Mesothelial cell of epicardium (in vitro differentiated cells): ENCODE results near the gene P2RX4. TPM values are rescaled to one million over a fixed set of nuclear protein-coding genes. Genes with fewer than 3 reads are reported as not detected.

Experiments used
- DNase-seq, 2 experiments: peaks; one replicate each; pipeline ENCODE4 v3.0.0; 2021; ENCODE audit warnings: low spot score in 2 of 2; ENCODE audit not compliant: unreplicated experiment in 2 of 2
- H3K27ac Mint-ChIP-seq: 2 replicates; pipeline ENCODE4 v1.8.0; 2021; ENCODE audit warnings: mixed read lengths
- H3K27me3 Mint-ChIP-seq: 2 replicates; pipeline ENCODE4 v1.8.0; 2021; ENCODE audit warnings: low read depth, mixed read lengths
- H3K36me3 Mint-ChIP-seq: 2 replicates; pipeline ENCODE4 v1.8.0; 2021; ENCODE audit warnings: mixed read lengths
- H3K4me1 Mint-ChIP-seq: 2 replicates; pipeline ENCODE4 v1.8.0; 2021; ENCODE audit warnings: mixed read lengths
- H3K4me3 Mint-ChIP-seq: 2 replicates; pipeline ENCODE4 v1.8.0; 2021; ENCODE audit warnings: mild to moderate bottlenecking, moderate library complexity, mixed read lengths
- H3K9me3 Mint-ChIP-seq: 2 replicates; pipeline ENCODE4 v1.8.0; 2021; ENCODE audit warnings: mixed read lengths
- total RNA-seq: library from RNA; stranded (reverse); gene quantifications from 3 replicates; pipeline ENCODE4 v1.2.1, GENCODE V29; 2021
- TF ChIP-seq, protein P1 (sequence below): fragments of 200-600 bp; sonication (generic); IDR thresholded peaks from one replicate; pipeline ENCODE4 v1.5.0; 2021; ENCODE audit warnings: antibody characterized with exemption; ENCODE audit not compliant: unreplicated experiment

P2RX4 gene
- total RNA-seq, 1 donor from 2014 or later = 19.3 TPM

DNA sequence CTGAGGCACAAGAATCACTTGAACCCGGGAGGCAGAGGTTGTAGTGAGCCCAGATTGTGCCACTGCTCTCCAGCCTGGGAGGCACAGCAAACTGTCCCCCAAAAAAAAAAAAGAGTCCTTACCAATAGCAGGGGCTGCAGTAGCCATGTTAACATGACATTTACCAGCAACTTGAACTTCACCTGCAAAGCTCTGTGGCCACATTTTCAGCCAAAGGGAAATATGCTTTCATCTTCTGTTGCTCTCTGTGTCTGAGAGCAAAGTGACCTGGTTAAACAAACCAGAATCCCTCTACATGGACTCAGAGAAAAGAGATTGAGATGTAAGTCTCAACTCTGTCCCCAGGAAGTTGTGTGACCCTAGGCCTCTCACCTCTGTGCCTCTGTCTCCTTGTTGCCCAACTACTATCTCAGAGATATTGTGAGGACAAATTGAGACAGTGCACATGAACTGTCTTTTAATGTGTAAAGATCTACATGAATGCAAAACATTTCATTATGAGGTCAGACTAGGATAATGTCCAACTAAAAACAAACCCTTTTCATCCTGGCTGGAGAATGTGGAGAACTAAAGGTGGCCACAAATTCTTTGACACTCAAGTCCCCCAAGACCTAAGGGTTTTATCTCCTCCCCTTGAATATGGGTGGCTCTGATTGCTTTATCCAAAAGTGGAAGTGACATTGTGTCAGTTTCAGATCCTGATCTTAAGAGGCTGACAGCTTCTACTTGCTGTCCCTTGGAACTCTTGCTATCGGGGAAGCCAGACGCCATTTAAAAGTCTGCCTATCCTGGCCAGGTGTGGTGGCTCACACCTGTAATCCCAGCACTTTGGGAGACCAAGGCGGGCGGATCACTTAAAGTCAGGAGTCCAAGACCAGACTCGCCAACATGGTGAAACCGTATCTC, 24.7 kb upstream of the P2RX4 start:
- TF ChIP-seq, protein P1, sequence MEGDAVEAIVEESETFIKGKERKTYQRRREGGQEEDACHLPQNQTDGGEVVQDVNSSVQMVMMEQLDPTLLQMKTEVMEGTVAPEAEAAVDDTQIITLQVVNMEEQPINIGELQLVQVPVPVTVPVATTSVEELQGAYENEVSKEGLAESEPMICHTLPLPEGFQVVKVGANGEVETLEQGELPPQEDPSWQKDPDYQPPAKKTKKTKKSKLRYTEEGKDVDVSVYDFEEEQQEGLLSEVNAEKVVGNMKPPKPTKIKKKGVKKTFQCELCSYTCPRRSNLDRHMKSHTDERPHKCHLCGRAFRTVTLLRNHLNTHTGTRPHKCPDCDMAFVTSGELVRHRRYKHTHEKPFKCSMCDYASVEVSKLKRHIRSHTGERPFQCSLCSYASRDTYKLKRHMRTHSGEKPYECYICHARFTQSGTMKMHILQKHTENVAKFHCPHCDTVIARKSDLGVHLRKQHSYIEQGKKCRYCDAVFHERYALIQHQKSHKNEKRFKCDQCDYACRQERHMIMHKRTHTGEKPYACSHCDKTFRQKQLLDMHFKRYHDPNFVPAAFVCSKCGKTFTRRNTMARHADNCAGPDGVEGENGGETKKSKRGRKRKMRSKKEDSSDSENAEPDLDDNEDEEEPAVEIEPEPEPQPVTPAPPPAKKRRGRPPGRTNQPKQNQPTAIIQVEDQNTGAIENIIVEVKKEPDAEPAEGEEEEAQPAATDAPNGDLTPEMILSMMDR = no peak
- Mint-ChIP-seq H3K27me3 (no peaks in the 10 kb centered on the region), H3K4me1 (no peaks in the 10 kb centered on the region), H3K36me3 (no peaks in the 10 kb centered on the region), H3K4me3 (no peak overlapping the region), H3K27ac (no peak overlapping the region), H3K9me3 (peaks cover 3% of the 10 kb centered on the region)
- DNase-seq = no peak

DNA sequence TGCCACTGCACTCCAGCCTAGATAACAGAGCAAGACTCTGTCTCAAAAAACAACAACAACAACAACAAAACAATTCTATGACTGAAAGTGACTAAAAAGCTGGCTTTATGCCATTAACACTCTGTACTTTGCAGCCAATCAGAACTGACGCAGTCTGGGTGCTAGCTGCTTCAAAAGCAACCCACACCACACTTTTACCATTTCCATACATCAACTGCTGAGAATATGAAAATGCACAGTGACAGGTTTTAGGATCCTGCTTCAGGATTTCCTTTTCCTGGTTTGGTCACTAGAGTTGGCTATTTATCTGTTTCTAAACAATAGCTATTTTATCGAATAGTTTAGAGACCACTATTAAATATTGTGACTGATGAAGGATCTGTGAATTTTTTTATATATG, 23.1 kb upstream of the P2RX4 start:
- DNase-seq = no peak
- TF ChIP-seq, protein P1 = no peak
- H3K36me3 Mint-ChIP-seq = no peaks in the 10 kb centered on the region
- H3K27ac Mint-ChIP-seq = no peak overlapping the region
- peaks cover 7% of the 10 kb centered on the region for H3K9me3 Mint-ChIP-seq
- H3K4me3 Mint-ChIP-seq = no peak overlapping the region
- no peaks in the 10 kb centered on the region for H3K4me1 Mint-ChIP-seq
- H3K27me3 Mint-ChIP-seq = no peaks in the 10 kb centered on the region

DNA sequence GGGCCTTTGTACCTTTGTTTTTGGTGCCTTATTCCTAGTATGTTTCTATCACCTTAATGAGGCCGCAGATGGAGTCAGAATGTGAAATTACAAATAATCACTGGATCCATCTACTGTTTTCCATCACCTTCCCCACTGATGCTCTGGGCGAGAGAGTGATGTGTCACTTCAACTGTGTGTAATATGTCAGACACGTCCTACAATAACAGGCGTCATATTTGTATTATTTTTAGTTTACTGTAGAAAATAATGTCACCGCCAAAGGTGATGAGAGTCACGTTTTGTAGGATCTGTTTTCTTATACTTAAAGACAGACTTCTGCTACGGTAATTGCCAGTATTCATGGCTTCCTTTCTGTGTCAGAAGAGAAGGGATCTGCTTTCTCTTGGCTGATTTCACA, 22.4 kb upstream of the P2RX4 start:
- no peak overlapping the region for H3K4me3 Mint-ChIP-seq
- H3K4me1 Mint-ChIP-seq = no peaks in the 10 kb centered on the region
- no peak overlapping the region for H3K27ac Mint-ChIP-seq
- no peaks in the 10 kb centered on the region for H3K36me3 Mint-ChIP-seq
- H3K27me3 Mint-ChIP-seq = no peaks in the 10 kb centered on the region
- no peak for DNase-seq
- TF ChIP-seq, protein P1 = no peak
- peaks cover 7% of the 10 kb centered on the region for H3K9me3 Mint-ChIP-seq

DNA sequence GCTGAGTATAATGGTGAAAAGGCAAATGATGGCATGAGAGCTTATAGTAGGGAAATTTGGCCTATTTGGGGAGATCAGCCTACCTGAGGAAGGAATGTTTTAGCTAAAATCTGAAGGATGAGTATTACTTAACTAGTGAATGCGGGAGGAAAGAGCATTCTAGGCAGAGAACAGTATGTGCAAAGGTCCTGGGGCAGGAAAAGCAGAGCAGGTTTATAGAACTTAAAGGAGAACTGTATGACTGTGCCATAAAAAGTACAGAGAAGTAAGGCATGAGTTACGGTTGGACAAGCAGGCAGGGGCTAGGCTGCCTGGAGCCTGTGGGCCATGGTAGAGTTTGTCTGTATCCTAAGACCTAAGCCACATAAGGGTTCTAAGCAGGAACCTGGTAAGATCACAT, 21.7 kb upstream of the P2RX4 start:
- no peak for DNase-seq
- TF ChIP-seq, protein P1 = no peak
- no peak overlapping the region for H3K27ac Mint-ChIP-seq
- H3K4me3 Mint-ChIP-seq = no peak overlapping the region
- no peaks in the 10 kb centered on the region for H3K36me3 Mint-ChIP-seq
- H3K4me1 Mint-ChIP-seq = no peaks in the 10 kb centered on the region
- H3K27me3 Mint-ChIP-seq = no peaks in the 10 kb centered on the region
- peaks cover 7% of the 10 kb centered on the region for H3K9me3 Mint-ChIP-seq

DNA sequence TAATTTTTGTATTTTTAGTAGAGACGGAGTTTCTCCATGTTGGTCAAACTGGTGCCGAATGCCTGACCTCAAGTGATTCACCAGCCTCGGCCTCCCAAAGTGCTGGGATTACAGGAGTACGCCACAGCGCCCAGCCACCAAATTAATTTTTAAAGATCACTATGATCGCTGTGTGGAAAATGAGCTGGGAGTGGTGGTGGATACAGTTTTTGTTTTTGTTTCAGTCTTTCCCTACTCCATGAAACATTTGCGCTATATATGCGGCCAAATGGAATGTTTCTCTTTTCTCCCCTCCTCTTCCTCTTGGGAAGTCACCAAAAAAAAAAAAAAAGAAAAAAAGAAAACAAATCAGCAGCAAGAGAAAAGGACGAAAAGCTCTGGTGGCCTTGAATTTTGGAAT, 20.8 kb upstream of the P2RX4 start:
- Mint-ChIP-seq H3K4me3 (no peak overlapping the region), H3K4me1 (no peaks in the 10 kb centered on the region), H3K9me3 (peaks cover 7% of the 10 kb centered on the region), H3K27ac (no peak overlapping the region), H3K27me3 (no peaks in the 10 kb centered on the region), H3K36me3 (no peaks in the 10 kb centered on the region)
- TF ChIP-seq, protein P1 = no peak
- no peak for DNase-seq
